Measurements from ENCODE around the gene ST3GAL6.
A peak's percentile ranks its signal among the peaks of the same experiment; 100 is the strongest.

The ST3GAL6 gene

DNA sequence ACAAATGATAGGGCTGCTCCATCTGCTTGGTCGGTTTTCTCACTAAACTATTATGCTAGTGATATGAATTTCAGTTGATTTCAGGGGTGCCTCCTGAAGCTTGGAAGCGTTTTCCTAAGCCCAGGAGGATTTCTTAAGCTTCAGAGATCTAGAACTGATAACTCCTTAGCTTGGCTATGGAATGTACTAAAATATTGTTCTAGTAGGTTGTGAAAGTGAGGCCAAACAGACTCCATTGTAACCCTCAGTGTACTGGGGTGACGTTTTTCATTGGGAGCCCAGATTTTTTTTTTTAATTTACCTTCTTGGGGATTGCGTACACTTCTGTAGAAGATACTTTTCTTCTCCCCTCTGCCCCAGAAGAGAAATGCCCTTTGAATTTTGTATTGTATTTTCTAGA lies 17.0 kb upstream of the ST3GAL6 start:
- H3K4me2 ChIP-seq: peak overlapping the region; percentile 59; the same call in 1 of the 2 replicates
- H3K4me3 ChIP-seq (IDR thresholded peaks at IDR 0.05; ENCODE audit: insufficient read depth, low read depth, low read length): no peak overlapping the region
- H3K4me1 ChIP-seq (ENCODE audit: low read depth, poor library complexity, severe bottlenecking): peaks cover 95% of the 10 kb centered on the region
- no peaks in the 10 kb centered on the region for H3K36me3 ChIP-seq (ENCODE audit: insufficient read depth)
- H3K79me2 ChIP-seq (ENCODE audit: insufficient read depth, low read depth): peaks cover 86% of the 10 kb centered on the region
- H2AFZ ChIP-seq (ENCODE audit: low read depth): no peak overlapping the region
- H3K27me3 ChIP-seq (ENCODE audit: insufficient read depth, low read depth): no peaks in the 10 kb centered on the region
- H3K9ac ChIP-seq: no peak overlapping the region
- no peak overlapping the region; the same call in 1 of the 2 replicates for H3K27ac ChIP-seq
- TF ChIP-seq CTCF (conservative IDR thresholded peaks at IDR 0.05; ENCODE audit: low read depth, low read length): no peak
- H4K20me1 ChIP-seq (ENCODE audit: insufficient read depth): peaks cover 4% of the 10 kb centered on the region; the same call in 1 of the 2 replicates

DNA sequence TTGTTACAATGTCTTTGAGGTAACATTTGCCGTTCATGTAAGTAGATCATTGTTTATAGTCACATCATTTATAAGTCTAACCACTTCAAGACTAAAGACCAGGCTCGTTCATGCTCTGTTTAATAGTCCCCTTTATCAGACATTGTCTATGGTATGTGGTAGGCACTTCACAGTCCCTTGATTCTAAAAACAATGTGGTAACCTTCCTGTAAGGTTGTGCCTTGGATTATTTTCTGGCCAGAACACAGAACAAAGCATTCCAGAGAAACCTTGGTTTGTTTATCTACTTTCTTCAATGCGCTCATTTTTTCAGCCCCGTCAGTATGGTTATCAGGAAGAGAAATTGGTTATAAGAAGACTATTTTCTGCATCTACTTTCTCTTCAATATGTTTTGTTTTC lies 16.3 kb upstream of the ST3GAL6 start:
- Histone ChIP-seq H3K36me3 (ENCODE audit: insufficient read depth) (no peaks in the 10 kb centered on the region), H4K20me1 (ENCODE audit: insufficient read depth) (peaks cover 8% of the 10 kb centered on the region; the same call in 1 of the 2 replicates), H2AFZ (ENCODE audit: low read depth) (no peak overlapping the region), H3K79me2 (ENCODE audit: insufficient read depth, low read depth) (peaks cover 82% of the 10 kb centered on the region), H3K4me3 (IDR thresholded peaks at IDR 0.05; ENCODE audit: insufficient read depth, low read depth, low read length) (no peak overlapping the region), H3K9ac (no peak overlapping the region), H3K4me1 (ENCODE audit: low read depth, poor library complexity, severe bottlenecking) (peaks cover 95% of the 10 kb centered on the region), H3K4me2 (no peak overlapping the region; the same call in 1 of the 2 replicates), H3K27ac (no peak overlapping the region), H3K27me3 (ENCODE audit: insufficient read depth, low read depth) (no peaks in the 10 kb centered on the region)
- TF ChIP-seq CTCF (conservative IDR thresholded peaks at IDR 0.05; ENCODE audit: low read depth, low read length): no peak

GRCh38 chr3:98750276-98750919 lies 12.7 kb upstream of the ST3GAL6 start:
- Histone ChIP-seq H3K4me1 (ENCODE audit: low read depth, poor library complexity, severe bottlenecking) (peaks cover 62% of the 10 kb centered on the region), H3K9ac (no peak overlapping the region), H3K36me3 (ENCODE audit: insufficient read depth) (no peaks in the 10 kb centered on the region), H2AFZ (ENCODE audit: low read depth) (no peak overlapping the region), H3K4me3 (IDR thresholded peaks at IDR 0.05; ENCODE audit: insufficient read depth, low read depth, low read length) (no peak overlapping the region), H3K27ac (no peak overlapping the region), H4K20me1 (ENCODE audit: insufficient read depth) (0 out of 2 replicates have a peak, but pooled peaks cover 4% of the 10 kb centered on the region), H3K27me3 (ENCODE audit: insufficient read depth, low read depth) (no peaks in the 10 kb centered on the region), H3K4me2 (no peak overlapping the region; the same call in 1 of the 2 replicates), H3K79me2 (ENCODE audit: insufficient read depth, low read depth) (peaks cover 73% of the 10 kb centered on the region)
- no peak for TF ChIP-seq CTCF (conservative IDR thresholded peaks at IDR 0.05; ENCODE audit: low read depth, low read length)

- 0 out of 2 replicates have a peak, but pooled peaks cover 4% of the 10 kb centered on the region for H4K20me1 ChIP-seq (ENCODE audit: insufficient read depth)
- TF ChIP-seq CTCF (conservative IDR thresholded peaks at IDR 0.05; ENCODE audit: low read depth, low read length): no peak
- no peaks in the 10 kb centered on the region for H3K27me3 ChIP-seq (ENCODE audit: insufficient read depth, low read depth)
- H3K27ac ChIP-seq: no peak overlapping the region
- H3K36me3 ChIP-seq (ENCODE audit: insufficient read depth): peaks cover 3% of the 10 kb centered on the region
- H2AFZ ChIP-seq (ENCODE audit: low read depth): no peak overlapping the region
- no peak overlapping the region for H3K4me2 ChIP-seq
- peaks cover 43% of the 10 kb centered on the region for H3K4me1 ChIP-seq (ENCODE audit: low read depth, poor library complexity, severe bottlenecking)
- H3K4me3 ChIP-seq (IDR thresholded peaks at IDR 0.05; ENCODE audit: insufficient read depth, low read depth, low read length): no peak overlapping the region
- H3K9ac ChIP-seq: no peak overlapping the region
- peaks cover 67% of the 10 kb centered on the region for H3K79me2 ChIP-seq (ENCODE audit: insufficient read depth, low read depth)
Observed at GRCh38 chr3:98754483-98754882, 8.7 kb upstream of the ST3GAL6 start.
